ENCODE results near the gene PSMB10.

GRCh38 chr16:67901734-67902133 is 34.9 kb downstream of the PSMB10 start:
- no peak for TF ChIP-seq MAZ (IDR thresholded peaks at IDR 0.05; ENCODE audit: borderline replicate concordance, low read depth, low read length)
- TF ChIP-seq CTCF (conservative IDR thresholded peaks at IDR 0.05; ENCODE audit: low read depth, low read length): no peak

All from IMR-90 (cell line).